ENCODE results near the gene SLC44A1.
A peak's percentile ranks its signal among the peaks of the same experiment; 100 is the strongest.

SLC44A1 gene

DNA sequence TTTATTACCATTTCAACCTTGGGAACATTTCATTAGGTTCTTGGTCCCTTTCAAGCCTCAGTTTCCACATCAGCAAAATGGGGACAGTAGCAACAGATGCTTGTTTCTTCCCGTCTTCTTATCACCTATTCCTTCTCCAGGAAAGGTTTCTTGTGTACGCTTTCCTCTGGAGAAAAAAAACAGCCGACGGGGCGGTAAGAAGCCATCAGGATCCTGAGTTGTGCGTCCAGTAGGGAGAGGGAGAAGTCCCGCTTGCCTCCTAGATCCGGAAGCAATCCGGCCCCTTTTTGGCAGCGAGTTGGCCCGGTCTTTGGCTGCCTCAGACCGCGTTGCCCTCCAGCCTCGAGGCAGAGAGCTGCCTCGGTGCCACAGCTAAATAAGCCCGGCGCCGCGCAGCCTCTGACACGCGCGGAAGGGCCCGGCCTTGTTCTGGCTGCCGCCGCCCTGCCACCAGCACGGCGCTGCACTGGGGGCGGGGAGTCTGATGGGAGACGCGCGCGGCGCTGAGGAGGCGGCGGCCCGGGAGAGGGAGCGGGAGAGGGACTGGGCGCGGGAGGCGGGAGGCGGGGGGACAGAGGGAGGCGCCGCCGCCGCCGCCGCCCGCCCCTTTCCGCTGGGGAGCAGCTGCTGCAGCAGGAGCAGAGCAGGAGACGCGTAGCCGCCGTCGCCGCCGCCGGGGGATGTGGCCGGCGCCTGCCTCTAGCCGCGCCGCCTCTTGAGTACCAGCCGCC is at the start of gene SLC44A1:
Gene SLC44A1 (plus strand): TSS at position 649 of the 731 bp plus-strand sequence. CDS start 218 bp downstream, outside the sequence.
- DNase-seq (ENCODE audit: low spot score), result peak; percentile 98

DNA sequence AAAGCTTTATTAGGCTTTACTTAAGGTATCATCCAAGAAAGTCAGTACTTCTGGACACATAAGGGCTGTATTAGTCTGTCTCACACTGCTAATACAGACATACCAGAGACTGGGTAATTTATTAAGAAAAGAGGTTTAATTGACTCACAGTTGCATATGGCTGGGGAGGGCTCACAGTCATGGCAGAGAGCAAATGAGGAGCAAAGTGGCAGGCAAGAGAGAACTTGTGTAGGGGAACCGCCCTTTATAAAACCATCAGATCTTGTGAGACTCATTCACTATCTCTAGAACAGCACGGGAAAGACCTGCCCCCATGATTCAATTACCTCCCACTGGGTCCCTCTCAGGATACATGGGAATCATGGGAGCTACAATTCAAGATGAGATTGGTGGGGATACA is 49.2 kb upstream of the SLC44A1 start:
- DNase-seq (ENCODE audit: low spot score), result no peak

DNA sequence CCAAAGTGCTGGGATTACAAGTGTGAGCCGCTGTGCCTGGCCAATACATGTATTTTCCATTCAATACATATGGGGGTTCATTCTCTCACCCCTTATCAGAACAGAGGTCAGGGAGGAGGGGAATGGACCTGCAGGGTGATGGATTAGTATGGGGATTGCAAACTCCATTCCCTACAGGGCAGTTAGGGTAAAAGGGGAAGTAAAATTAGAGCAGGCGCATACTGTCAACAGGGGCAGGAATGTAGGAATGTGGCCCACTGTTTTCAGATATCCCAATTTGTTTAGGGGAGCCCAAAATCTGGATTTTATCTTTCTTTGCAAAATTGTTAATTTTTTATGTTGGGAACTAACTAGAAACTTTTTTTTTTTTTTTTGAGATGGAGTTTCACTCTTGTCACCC is 46.4 kb upstream of the SLC44A1 start:
- no peak for DNase-seq (ENCODE audit: low spot score)

DNA sequence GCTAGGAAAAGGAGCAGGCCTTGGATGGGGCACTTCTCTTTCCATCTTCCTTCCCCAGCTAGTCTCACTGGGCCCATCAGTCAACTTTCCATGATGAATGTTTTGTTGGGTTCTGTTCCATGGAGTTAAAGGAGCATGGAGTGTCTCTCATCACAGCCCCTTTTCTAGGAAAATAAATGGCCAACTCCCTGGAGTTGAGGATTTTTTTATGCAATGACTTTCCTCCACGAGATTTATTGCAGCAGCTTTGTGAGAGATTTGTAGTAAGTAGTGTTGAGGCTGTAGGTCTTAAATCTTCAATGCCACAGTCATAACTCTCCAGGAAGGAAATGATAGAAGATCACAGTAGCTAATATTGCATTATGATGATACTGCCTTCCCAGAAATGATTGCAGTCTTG is 45.6 kb upstream of the SLC44A1 start:
- no peak for DNase-seq (ENCODE audit: low spot score)

DNA sequence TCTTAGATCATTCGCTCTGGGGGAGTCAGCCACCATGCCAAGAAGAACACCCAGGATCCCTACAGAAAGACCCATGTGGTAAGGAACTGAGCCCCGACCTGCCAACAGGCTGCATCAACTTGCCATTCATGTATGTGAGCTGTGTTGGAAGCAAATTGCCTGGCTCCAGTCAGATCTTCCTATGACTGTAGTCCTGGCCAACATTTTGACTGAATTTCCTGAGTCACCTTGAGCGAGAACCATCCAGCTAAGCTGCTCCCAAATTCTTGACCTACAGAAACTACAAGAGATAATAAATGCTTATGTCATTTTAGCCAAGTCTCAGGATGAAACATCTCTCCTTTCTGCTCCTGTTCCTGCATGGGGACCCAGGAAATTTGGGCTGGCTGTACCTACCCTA is 40.0 kb upstream of the SLC44A1 start:
- DNase-seq (ENCODE audit: low spot score), result no peak

DNA sequence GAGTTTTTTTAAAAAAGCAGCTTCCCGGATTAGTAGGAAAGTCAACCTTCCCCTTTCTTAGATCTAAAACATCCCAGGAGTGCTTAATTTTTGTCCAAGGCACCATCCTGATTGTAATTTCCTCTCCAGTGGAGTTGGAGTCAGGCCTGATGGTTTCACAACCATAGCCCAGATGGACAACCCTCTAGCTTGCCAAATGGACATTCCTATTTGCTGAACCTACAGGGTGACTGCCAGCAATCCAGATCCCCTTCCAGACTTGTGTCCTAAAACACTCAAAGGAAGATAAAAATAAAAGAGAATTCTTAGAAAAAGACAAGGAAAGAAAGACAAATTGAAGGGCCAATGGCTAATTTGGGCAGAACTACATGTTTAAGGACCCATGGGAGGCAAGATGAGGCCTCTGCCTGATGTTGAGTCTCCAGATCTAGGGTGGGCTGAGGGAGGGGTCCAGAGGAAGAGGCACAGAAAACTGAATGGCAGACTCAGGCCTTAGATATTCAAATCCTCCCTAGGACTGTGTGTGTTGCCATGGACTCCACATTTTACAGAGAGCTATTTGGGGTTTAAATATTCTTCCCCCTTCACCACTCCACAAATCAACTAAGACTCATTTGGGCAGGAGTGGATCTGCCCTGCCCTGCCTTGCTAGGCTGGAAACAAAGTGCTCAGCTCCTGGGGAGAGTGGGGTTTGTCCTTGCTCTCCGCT is 38.5 kb upstream of the SLC44A1 start:
- peak; percentile 42 for DNase-seq (ENCODE audit: low spot score)

DNA sequence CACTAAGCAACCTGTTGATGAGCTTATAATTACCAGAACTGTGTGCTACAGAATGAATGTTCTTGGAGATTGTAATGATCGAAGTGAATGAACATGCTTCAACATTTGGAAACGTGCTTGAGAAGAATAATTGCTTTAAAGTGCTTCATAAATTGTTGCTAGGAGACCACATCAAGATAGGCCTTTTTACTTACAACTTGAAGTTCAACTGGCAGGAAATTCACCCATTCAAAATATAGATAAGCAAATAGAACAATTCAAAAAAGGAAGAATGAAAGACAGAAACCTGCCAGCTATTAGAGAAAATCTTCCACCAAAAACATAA is 38.0 kb upstream of the SLC44A1 start:
- DNase-seq (ENCODE audit: low spot score), result no peak

DNA sequence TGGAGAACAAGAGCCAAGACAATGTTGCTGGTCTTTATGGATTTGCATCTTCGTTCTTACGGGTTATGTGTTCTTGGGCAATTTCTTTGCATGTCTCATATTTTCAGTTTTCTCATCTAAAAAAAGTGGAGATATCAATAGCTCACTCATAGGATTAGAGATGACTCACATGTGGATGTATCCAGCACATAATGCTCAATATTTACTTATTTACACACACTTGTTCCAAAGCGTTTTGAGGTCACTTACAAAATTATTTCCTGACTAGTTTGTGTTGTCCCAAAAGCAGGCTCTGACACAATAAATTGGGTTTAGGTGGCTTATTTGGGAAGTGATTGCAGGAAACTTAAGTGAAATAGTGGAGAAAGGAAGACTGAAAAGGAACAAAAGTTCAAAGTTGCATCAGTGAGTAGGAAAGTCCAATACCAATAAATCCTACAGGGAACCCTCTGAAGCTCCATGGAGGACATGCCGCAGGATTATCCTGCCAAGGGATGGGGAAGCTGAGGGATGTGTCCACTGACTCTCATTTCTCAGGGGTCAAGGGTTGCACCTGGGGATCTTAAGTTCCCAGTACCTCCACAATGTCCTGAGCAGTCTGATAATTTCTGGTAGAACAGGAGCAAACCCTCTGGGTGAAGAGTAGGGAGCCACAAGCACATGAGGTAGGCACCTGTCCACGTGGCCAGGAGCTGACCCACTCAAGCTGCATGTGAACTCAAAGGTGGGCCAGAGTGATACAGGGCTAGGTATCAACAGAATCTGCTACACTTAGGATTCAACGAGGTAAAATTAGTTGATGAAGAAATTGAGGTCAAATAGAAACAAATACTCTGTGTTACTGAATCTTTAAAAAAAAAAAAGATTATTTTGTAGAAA is 37.4 kb upstream of the SLC44A1 start:
- DNase-seq (ENCODE audit: low spot score), result no peak

DNA sequence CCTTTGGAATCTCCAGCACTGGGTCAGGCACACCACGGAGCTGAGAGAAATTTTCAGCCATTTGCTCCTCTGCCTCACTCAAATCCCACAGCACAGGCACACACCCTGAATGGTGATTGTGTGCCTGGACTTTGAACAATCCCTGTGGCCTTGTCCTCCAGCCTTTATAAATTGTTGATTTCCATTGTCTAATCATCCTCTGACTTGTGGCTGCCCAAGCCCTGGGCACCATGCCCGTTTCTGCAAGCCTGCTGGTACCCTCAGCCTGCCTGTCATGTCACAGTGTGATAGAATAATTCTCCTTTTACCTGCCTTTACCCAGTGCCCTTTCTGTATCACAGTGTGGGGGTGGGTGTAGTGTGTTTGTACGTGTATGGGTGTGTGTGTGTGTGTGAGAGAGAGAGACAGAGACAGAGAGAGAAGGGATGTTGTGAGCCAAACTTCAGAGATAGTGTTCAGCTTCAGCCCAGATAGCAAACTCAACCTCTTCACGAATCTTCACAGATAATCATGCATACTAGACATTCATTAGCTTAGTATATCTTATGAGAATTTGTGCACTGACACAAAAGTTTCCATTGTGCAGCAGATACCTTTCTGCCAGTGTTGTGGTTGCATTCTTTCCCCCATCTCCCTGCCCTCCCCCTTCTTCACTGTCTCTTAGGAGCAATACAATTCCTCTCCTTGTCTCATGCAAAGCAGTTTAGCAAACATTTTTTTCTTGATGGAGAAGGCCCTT is 27.8 kb upstream of the SLC44A1 start:
- DNase-seq (ENCODE audit: low spot score), result peak; percentile 82

DNA sequence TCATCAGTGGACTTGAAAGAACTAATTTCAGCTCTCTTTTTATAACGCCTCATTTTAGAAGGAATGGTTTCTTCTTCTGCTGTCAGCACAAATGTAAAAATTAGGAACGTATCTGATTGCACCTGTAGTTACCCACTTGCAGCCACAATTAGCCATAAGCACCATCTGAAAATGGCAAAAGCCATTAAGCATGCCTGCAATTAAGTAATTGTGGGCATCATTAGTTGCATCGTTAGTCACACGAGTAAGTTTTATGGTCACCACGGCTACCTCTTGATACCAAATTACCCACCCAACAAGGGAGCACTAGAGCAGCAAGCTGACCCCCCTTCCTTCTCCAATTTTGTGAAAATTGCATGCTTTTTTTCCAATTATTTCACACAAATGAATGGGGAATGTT is 25.8 kb upstream of the SLC44A1 start:
- DNase-seq (ENCODE audit: low spot score), result no peak

DNA sequence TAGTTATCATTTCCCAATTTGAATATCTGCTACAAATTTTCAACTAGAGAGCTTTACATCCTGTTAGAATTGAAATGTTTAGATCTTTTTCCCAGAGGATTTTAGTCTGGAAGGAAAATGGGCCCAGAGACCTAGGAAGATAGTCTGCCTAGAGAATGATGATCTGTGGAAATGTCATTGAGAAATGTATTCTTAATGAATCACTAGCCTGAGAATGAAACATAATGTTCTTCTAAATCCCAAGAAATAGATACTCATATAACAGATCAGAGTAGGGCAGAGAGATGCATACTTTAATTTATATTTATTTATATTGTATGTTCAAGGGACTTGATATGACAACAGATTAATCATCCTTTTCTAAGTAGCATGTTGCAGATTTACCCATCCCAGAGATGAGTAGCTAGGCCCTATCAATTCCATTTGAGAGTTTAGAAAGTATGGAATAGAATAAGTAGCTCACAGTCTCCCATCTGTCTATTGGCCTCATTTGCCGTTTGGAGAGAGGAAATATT is 25.1 kb upstream of the SLC44A1 start:
- no peak for DNase-seq (ENCODE audit: low spot score)

DNA sequence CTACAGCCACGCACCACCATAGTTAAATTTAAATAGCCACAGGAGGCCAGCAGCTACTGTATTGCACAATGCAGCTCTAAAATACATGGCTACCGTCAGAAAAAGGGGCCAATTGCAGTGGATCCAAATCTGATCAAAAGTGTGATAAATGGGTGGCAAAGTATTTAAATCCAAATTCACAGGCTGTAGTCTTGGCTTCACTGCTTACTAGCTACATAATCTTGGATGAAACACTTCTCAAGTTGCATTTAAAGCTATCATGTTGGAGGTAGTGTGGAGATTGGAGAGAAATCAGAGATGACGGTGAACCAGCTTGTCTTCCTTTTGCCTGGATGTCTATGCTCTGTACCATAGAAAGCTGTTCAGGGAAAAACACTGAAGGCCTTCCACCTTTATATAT is 24.0 kb upstream of the SLC44A1 start:
- DNase-seq (ENCODE audit: low spot score), result no peak

DNA sequence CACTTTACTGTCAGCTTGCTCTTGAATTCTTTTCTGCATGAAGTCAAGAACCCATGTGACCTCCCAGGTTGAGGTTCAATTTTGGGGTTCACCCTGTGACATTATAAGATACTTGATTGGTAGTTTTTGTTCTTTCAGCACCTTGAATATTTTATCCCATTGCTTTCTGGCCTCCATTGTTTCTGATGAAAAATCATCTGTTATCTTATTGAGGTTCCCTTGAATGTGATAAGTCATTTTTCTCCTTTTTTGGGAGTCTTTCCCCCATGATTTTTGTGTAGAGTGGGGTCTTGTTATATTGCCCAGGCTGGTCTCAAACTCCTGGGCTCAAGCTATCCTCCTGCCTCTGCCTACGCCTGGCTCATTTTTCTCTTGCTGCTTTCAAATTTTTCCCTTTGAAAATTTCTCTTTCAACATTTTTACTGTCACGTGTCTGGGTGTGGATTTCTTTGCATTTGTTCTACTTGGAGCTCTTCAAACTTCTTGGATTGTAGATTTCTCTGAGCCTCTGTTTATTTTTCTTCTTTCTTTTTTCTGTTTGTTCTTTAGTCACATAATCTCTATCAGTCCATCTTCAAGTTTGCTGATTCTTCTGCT is 20.8 kb upstream of the SLC44A1 start:
- DNase-seq (ENCODE audit: low spot score), result no peak

DNA sequence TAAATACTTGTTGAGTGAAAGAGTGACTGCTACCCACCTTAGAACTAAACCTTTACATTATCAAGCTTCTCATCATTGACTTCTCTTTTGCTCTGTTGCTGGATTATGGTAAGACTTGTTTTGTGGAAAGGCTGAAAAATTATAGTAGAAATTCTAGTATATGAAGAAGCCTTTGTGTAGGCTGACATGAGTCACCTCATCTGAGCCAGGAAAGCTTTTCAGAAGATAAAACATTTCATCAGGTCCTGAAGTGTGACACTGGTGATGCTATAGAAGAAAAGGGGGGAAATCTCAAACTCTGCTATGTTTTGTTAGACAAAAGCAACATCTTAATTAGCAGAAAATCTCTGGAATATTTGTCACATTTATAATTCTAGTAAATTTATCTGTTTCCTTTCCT is 18.4 kb upstream of the SLC44A1 start:
- no peak for DNase-seq (ENCODE audit: low spot score)

DNA sequence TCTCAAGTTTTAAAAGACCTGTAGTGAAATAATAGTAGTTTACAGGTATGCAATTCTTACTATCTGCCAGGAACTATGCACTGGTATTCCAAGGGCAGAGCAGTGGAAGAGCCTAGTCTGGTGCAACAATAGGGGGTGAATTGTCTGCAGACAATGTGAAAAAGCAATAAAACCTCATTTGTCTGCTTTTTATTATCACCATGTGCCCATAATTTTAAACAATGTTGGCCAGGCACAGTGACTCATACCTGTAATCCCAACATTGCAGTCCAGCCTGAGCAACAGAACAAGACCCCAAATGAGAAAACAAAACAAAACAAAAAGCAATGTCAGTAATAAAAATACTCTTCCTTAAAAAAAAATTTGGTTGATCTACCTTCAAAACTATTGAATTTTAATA is 12.2 kb upstream of the SLC44A1 start:
- no peak for DNase-seq (ENCODE audit: low spot score)

DNA sequence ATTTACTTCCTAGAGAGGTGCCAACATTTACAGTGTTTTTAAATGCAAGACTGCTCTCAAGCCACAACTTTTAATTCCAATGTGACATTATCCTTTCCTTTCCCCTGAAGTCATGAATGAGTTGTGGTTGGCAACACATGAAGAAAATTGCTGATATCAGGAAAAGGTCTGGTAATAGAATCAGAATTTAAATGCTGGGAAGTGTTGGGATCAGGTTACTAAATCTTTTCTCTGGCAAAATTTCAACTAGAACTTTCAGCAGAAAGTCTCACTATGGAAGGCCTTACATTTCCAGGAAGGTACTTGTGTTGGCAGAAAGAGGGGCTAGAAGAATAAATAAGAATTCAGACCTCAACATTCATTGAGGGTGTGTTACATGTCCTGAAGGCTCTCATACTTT is 10.6 kb upstream of the SLC44A1 start:
- no peak for DNase-seq (ENCODE audit: low spot score)

DNA sequence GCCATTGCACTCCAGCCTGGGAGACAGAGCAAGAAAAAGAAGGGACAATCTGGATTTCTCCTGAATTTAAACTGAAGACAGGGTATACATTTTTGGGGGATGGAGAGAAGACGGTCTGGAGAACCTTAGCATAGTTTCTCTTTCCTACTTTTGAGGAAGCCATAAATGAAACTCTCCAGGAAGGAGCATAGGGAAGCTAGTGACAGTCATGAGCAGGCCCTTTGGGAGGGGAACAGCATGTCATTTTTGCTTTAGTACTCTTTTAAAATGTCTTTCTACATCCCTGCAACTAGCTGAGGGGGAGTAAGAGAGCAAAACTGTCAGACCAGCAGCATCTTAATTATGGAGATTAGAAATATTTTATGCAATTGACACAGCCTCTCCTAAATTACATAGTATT is 8.2 kb upstream of the SLC44A1 start:
- no peak for DNase-seq (ENCODE audit: low spot score)

DNA sequence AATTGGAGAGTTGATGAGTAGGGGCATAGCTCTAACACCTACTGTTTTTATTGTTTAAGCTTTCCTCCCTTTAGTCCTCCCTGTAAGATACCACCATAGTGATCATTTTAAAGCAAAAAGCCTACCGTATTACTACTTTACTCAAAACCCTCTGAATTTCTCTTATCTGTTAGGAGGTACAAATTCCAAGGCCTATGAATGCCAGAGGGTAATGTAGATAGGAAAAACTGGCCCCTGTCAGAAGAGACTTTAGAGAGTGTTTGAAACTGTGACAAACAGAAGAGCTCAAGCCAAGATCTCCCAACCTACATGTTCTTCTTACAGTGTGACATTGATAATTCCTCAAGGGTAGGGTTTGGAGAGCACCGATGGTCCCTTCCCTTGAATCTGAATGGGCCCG is 7.2 kb upstream of the SLC44A1 start:
- DNase-seq (ENCODE audit: low spot score), result no peak

DNA sequence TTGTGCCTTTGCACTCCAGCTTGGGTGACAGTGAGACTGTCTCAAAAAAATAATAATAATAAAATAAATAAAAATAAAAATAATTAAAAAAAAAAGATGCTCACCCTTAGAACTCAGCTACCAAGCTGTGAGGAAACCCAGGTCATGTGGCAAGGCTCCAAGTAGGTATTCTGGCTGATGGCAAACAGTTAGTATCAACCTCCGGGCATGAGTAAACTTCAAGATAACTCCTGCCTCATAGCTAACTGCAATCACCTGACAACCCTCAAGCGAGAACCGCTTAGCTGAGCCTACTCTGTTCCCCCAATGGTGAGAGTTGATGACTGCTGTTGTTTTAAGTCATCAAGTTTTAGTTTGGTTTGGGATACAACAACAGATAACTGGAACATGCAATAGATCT is 6.1 kb upstream of the SLC44A1 start:
- no peak for DNase-seq (ENCODE audit: low spot score)

DNA sequence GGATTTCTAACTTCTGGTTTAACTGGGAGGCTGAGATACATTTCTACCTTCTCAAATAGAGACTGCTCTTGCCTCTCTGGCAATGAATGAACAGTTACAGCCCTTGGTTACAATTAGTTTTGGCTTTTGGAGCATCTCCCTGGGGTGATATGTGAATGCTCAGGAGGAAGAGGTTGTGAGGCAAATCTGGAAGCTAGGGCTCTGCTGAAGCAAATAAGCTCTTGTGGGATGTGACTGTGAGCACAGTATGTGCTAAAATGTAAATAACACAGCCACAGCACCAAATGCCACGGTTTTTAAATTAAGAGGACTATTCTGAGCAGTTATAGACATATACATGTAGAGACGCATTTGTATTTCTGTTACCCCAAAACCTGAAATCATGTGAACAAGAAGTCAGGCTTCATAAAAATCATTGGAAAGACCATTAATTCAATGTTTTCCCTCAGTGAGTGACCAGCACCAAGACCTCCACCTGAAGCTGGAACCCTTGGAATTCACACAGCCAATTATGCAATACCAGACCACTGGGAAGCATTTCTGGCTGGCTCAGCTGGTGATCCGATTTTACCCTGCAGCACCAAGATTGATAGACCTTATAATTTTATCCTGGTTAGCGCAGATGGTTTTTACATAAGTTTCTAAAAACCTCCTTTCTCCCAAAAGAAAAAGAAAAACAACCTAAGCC is 3.0 kb upstream of the SLC44A1 start:
- no peak for DNase-seq (ENCODE audit: low spot score)

DNA sequence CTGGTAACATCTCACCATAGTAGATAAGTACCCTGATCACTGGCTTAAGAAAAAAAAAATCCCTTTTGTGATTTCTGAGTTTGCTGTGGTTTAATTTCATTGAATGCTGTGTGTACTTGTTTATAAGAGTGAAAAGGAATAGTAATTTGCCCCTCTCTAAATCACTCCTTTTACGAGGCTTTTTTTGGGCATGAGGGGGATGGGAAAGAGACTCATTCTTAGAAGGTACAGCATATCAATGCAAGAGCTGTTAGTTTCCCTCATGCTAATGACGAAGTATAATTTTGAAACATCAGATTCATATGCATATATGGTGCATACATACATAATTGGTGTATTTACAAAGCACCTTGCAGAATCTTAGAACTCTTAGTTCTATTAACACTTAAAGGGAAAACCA is 2.4 kb upstream of the SLC44A1 start:
- DNase-seq (ENCODE audit: low spot score), result no peak

All from Ammon's horn (tissue), 1 donor.